EL (cell line): ENCODE measurements around the gene PTPRN2.

Experiments
- DNase-seq: peaks from one replicate; pipeline ENCODE4 v3.0.0-alpha.2; 2016

PTPRN2 gene

DNA sequence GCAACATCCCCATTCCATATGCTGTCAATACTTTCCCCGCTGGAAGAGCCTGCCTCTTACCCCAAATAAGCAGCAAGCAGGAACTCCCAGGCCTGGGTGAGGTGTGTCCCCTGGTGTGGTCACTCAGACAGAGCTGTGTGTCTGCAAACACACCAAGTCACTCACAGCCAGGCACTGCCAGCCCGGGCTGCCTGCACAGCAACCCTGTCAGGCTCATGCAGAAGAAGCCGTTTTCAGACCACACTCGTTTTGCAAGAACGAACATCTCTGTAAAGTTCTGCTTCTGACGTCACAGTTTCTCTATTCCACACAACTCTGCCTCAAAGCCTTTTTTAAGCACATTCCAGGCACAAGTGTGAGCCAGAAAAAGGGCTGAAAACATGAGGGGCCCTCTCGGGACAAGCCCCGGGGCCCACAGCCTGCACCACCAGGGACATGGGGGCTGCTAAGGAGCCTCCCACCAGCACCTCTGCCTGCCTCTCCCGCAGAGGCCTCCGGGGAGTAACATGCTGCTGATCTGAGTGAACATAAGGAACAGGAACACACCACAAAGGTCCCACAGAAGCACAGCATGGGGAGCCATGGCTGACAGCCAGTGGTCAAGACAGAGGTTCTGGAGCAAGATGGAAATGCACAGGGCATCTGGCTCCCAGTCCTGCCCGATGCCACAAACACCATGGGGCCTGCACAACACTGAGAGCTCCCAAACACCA, 11.4 kb downstream of the PTPRN2 start:
- DNase-seq: no peak

DNA sequence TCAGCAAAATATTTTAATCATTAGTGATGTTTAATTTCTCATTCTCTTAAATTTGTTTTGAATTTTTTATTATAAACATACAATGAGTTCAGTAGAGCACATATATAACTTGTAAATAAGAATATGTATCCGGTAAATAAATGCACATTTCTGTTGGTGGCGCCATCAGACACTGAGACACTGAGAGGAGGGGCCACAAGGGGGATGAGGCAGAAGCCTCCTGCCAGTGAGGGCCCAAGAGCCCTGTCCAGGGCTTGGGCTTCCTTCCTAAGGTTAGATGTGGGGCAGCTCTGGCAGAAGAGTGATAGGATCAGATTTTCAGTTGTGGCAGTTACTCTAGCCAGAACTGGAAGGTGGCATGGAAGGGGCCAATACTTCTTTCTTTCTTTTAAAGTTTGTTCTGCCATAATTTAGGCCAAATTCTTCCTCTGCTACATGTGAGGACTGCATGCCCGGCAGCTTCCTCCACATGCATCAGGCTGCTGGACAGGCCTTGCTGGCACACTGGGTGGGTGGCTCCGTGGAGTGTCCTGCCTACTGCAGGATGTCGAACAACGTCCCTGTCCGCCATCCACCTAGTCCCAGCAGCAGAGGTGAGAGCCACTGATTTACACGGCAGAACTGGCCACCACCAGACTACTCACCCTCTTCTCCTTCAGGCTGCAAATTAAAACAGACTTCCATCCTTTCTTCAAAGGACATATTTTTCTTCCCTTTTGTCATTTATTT, 13.2 kb downstream of the PTPRN2 start:
- DNase-seq: no peak

DNA sequence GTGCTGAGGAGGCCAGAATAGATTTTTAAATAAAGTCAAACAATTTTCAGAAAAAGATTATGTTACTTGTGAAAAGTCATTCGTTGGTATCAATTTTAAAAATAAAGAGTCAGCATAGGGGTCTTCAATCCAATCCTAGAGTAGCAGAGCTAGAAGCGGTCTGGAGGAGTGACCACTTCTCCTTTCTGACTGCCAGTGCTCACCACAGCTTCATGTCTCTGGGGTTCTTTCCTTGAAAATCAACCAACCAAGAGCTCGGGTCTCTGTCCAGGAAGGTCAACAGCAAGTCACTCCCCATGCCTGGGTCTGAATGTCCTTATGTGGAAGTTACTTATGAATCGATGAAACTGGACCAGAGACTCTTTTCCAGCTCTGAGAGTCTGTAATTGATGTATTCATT, 14.3 kb downstream of the PTPRN2 start:
- DNase-seq: no peak

DNA sequence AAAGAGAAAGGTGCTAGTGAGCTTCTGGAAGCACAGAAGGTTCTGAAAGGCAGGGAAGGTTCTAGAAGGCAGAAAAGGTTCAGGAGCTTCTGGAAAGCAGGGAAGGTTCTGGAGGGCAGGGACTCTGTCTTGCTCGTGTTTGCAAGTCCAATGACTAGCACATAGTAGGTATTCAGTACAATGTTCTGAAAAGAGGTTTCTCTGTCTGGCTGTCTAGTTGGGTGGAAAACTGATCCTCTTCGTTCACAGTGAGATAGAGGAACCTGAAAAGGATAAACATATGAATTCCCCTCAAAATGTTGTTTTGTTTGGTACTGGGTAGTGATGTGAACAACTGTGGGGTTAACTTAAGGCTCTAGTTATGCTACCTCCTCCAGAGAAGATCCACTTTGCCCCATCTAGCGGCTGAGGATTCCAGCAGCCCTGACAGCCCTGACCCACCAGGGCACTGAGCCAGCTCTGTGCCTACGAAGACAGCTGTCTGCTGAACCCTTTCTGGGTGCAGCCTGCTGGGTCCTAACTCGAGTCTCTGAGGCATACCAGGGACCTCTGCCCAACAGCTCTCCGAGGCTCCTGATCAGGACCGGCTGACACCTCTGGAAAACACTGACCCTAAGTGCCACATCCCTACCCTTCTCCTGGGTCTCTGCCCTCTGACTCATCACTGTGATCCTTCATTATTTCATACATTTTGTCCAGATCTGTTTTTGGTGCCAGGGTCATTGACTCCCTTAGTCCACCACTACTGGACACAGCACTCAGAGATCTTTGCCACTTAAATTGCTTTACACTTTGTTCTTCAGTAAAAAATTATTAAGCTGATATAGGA, 15.4 kb downstream of the PTPRN2 start:
- no peak for DNase-seq

DNA sequence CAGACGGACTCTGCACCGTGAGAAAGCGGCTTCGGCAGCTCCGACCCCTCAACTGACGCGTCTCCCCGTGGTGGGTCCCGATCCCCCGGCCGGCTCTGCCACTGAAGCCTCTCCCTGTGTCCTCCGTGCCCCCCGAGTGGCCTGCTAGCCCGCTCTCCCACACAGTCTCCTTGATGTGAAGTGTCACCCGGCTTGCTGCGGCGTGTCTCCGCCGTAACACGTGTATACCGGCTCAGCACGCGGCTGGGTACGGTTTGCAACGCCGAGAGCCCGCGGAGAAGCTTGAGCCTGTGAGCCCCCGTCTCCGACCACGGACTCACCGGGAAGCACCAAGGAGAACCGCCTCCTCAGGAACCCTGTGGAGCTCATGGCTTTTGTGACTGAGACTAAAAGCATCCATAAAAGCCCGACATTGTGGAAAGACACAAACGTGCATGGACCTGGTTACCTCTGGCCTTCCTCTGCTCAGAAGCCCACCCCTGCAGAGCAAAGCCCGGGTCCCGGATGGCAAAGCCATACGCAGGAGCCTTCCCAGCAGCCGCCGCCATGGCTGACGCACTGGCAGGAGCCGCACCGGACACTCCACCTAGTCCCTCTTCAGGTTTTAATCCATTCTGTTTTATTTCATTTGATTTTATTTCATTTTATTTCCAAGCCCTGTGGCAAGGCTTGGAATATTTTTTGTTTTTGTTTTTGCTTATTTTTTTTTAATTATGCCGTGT, 17.0 kb downstream of the PTPRN2 start:
- no peak for DNase-seq

DNA sequence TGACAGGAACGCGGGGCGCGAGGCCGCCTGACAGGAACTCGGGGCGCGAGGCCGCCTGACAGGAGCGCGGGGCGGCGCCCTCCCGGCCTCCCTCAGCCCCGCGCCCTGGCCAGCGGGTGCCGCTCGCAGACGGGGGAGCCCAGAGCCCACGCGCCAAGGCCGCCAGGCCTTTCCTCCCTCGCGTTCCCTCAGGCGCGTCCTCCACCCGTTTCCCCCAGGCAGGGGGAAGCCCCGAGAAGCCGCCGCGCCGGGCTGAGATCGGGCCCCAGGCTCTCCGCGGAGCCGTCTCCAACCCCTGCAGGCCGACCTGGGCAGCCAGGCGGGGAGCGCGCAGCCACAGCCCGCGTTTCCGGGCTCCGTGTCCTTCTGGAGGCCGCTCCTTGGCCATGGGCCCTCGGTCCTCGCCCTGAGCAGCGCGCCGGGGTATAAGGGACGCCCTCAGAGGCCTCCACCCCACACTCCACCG, 17.7 kb downstream of the PTPRN2 start:
- DNase-seq: no peak

DNA sequence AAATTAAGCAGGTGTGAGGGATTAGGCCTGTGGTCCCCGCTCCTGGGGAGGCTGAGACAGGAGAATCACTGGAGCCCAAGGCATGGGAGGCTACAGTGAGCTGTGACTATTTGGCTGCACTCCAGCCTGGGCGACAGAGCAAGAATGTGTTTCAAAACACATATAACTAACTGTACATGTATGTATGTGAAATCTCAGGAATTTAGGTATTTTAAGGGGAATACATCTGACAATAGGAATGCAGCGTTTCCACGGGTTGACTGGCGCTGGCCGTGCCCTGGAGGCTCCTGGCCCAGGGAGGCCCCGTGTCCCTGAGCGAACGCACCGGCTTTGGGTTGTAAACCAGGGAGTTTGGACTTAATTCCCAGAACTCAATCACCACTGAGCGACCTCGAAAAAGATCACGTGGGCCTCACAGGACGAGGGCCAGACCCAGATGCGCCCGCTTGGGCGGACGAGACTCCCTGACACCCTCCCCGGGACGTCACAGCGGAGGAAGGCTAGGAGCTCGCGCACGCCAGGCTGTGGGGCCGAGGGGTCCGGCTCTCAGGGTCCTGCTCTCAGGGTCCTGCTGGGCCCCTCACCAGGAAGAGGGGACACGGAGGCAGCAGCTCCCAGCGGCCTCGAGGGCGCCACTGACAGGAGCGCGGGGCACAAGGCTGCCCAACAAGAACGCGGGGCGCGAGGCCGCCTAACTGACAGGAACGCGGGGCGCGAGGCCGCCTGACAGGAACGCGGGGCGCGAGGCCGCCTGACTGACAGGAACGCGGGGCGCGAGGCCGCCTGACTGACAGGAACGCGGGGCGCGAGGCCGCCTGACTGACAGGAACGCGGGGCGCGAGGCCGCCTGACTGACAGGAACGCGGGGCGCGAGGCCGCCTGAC, 18.4 kb downstream of the PTPRN2 start:
- DNase-seq: no peak

DNA sequence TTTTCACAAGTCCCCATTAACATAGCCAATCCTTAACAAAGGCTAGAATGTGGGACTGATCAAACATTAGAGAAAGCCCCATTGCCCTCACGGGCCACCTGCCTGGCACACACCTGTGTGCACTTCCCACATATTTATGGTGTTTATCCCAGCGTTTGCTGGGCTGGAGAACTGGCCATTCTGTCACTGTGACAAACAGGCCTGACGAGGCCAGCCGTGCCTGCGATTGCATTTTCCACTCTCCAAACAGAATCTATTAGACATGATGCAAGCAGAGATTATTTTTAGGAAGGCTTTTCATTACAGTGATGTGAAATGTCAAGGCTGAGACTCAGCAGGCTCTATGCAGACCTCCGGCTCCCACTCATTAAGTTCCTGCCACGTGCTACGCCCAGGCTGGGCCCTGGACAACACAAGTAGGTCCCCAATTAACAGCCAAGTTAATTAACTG, 20.4 kb downstream of the PTPRN2 start:
- DNase-seq: no peak

DNA sequence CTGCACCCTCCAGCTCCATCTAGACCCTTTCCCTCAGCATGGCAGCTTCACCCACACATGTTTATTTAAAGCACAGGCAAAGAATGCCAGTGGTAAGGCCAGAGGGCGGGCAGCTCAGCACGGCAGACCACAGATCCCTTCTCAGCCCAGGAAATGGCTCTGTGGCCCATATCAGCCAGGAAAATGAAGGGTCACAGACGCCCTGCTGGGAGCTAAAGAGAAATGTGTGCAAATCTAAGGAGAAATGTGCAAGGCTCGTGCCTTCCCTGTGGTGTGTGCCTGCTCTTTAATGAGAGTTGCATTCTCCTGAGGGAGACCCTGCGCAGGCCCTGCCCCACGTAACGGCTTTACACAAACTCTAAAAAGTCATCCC, 23.0 kb downstream of the PTPRN2 start:
- no peak for DNase-seq

DNA sequence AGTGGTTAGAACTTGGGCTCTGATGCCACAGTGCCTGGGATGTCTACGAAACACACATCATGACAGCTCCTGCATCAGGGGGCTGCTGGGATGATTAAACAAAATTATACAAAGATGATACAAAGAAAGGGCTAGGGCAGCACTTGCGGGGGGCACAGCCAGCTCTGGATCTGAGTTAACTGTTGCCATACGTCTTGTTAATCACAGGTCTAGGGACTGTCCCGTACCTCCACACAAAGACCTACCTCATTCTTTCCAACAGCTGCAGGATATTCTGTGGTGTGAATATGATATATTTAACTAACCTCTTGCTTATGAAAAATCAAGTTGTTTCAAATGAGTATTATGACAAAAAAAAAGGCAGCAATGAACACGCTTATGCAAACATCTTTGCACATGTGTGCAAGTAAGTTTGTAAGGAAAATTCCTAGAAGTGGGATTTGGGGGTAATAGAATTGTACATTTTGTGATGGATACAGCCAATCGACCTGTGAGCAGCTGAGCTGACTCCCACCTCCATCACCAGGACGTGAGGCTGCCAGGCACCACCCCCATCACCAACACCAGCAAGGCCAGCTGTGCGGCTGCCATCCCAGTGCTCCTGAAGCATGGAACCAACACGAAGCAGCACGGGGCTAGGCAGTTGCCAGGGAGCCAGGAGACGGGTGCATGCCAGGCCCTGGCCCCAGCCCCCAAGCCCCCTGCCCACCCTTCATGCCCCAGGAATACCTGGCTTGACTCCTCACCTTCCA, 23.5 kb downstream of the PTPRN2 start:
- DNase-seq: no peak

DNA sequence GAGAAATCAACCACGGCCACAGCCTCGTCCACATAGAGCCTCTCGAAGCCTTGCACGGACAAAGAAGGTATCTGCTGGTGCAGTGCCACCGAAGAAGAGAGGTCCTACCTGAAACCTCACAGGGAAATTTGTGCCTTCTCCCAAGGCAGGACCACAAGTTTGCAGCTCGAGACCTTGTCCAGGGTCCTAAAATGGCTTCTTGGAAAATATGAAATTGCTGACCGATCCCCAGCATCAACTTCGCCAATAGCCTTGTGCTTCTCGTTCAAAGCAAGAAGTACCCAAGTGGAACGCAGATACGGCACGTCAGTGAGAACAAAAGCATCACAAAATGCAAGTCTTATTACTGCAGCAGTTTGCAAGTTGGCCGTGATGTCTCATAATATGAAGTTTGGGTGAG, 24.6 kb downstream of the PTPRN2 start:
- DNase-seq: no peak

DNA sequence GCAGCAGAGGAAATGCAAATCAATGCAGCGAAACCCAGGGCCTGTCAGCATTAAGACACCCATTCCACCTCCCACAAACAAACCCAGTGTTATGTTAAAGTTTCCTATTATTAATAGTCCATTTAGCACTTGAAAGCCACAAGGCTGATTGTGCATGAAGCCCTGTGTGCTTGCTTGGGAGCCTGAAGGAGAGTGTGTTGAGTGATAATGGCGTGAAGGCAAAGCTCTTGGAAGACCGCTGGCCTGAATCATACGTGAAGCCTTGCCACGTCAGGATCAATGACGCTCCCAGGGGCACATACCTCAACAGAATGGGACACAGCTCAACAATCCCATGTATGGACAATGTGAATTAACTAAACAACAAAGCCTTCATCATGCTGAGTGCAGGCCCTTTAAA, 25.1 kb downstream of the PTPRN2 start:
- DNase-seq: no peak

DNA sequence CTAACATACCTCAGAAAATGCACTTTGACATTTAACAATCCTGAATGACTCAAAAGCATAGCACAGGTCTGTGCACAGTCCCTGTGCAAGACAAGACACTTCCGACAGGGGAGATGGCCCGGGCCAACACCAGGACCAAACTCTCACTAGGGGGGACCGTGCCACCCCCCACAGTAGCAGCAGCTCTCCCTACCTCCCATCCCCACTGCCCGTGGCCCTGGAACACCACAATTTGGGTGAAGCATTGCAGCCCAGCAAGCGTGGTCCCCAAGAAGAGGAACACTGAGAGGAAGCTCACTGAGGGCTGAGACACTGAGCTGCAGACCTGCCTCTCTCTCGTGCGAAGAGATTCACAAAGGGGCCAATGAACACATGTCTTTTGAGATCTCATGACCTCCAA, 26.0 kb downstream of the PTPRN2 start:
- DNase-seq: no peak

DNA sequence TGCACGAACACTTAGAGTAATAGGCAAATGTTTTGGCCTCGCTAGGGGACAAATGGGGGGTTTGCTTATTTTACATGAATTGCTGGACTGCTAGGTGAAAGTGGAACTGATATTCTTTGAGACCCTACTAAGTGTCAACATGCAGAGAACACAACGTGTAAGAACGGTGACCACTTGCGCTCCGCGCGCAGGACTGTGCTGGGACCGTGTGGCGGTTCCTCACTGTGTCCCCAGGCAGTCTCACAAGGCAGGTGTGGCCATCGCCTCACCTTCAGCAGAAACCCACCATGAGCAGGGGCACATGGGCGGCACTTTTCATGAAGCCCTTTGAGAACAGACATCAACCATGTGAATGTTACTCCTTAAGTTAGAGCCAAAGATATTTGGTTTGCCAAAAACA, 27.2 kb downstream of the PTPRN2 start:
- DNase-seq: no peak

DNA sequence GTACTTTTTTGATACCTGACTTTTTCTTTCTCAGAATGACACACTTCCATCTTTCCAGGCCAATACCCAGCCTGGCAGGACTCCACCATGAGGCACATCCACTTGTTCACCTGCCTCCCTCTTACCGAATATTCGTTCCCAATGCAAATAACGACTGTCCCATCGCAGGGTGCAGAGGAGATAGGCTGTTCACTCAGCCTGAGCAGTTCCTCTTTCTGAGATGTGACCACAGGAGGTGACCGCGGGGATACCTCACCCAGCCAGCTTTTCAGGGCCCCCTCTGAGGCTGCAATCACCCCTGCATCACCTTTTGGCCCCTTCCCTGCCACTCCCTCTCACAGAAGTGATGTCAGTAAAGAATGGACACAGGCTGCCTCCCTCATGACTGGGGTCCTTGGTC, 28.3 kb downstream of the PTPRN2 start:
- no peak for DNase-seq

DNA sequence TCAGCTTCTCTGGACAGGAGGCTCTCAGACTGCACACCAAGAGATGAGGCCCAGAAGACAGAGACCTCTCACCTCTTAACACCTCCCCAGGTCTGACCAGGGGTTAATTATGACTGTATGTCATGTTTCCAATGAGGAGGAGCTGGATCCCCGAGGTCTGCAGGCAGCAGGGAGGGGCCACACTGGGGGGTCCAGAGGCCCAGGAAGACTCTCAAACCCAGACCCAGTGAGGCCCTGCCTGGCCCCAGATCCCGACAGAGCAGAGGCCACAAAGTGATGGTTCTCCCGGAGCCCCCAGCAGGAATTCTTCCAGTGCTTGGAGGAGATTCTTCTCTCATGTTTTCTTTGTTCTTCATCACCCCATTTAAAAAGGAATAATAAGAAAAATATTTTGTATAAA, 28.8 kb downstream of the PTPRN2 start:
- no peak for DNase-seq

DNA sequence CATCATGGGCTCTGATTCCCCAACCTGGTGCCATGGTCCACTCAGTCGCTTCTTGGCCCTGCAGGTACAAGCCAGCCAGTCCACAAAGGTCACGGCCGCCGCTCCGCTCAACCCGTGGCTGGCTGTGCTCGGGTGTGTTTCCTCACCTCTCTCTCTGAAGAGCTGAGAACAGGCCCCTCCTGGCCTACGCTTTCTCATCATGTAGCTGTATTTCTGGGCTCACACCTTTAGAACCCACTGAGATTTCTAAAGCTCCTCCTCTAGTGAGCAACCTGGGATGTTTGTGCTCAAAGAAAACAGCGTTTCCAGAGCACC, 30.2 kb downstream of the PTPRN2 start:
- no peak for DNase-seq

DNA sequence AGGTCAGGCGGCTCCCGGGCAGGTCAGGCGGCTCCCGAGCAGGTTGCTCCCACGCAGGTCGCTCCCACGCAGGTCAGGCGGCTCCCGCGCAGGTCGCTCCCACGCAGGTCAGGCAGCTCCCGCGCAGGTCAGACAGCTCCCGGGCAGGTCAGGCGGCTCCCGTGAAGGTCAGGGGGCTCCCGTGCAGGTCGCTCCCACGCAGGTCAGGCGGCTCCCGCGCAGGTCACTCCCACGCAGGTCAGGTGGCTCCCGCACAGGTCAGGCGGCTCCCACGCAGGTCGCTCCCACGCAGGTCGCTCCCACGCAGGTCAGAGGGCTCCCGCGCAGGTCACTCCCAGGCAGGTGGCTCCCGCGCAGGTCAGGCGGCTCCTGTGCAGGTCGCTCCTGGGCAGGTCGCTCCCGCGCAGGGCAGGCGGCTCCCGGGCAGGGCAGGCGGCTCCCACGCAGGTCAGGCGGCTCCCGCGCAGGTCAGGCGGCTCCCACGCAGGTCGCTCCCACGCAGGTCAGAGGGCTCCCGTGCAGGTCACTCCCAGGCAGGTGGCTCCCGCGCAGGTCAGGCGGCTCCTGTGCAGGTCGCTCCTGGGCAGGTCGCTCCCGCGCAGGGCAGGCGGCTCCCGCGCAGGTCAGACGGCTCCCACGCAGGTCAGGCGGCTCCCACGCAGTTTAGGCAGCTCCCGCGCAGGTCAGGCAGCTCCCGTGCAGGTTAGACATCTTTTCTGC, 30.7 kb downstream of the PTPRN2 start:
- DNase-seq: no peak

DNA sequence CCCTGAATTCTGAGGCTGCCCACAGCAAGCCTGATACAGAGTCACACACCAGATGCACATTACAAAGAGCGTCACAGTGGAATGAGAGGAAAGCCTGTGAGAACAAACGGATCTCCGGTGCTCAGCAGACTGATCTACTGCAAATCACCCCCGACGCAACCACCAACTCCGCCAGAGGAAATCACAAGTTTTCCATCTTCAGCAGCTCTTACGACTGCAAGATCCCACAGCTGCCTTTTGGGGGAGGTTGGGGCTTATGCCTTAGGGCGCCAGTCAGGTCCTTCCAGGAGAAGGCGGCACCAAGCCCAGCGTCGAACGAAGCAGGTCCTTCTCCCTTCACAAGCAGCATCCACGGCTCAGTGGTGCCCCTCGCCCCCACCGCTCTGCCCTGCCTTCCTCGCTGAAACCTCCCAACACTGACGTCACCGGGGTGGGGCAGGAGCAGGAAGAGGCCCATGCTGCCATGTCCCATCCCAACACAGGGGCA, 32.5 kb downstream of the PTPRN2 start:
- no peak for DNase-seq

DNA sequence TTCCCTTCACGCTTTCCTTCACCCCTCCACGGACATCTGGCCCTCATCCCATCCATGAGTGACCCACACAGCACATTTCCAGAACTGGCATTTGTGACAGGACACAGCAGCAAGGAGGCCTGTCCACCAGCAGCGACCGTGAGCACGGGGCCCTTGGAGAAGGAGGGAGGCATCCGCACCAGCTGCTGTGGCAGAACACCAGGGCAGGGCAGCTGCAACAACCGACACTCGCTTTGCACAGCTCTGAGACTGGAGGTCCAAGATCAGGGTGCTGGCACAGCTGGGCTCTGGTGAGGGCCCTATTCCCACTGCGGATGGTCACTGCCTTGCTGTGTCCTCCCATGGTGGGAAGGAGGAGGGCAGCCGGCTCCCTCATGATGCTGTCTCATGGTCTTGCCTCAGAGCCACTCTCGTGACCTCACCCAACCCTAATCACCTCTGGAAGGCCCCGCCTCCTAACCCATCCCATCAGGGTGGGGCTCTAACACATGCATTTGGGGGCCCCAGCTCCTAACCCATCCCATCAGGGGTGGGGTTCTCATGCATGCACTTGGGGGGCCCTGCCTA, 36.7 kb downstream of the PTPRN2 start:
- DNase-seq: no peak
